ENCODE data around the gene PCSK7. TPM values are rescaled to one million over a fixed set of nuclear protein-coding genes. Genes with fewer than 3 reads are reported as not detected.
"Not testable (repeated sequence)": the region's sequence is repeated elsewhere in the genome, so short reads cannot be mapped to it uniquely, and the experiment has no call there.

Gene PCSK7
- total RNA-seq, 1 experiment from 2014 or later: 33.7 TPM

GRCh38 chr11:117183724-117184349 is 48.0 kb downstream of the PCSK7 start:
- no peak for DNase-seq (ENCODE audit: low read depth)

GRCh38 chr11:117183178-117183577 is 48.7 kb downstream of the PCSK7 start:
- not testable (repeated sequence) for DNase-seq (ENCODE audit: low read depth)

GRCh38 chr11:117182551-117182935 is 49.3 kb downstream of the PCSK7 start:
- no peak for DNase-seq (ENCODE audit: low read depth)

GRCh38 chr11:117181586-117182550 is 50.0 kb downstream of the PCSK7 start:
- no peak for DNase-seq (ENCODE audit: low read depth)

- DNase-seq (ENCODE audit: low read depth): peak; percentile 73
These were observed 51.0 kb downstream of the PCSK7 start for GRCh38 chr11:117180661-117181585.

- DNase-seq (ENCODE audit: low read depth): no peak
These were observed 51.9 kb downstream of the PCSK7 start for GRCh38 chr11:117180020-117180419.

- peak; percentile 41 for DNase-seq (ENCODE audit: low read depth)
These were observed 52.5 kb downstream of the PCSK7 start for GRCh38 chr11:117179048-117179999.

GRCh38 chr11:117178210-117179034 is 53.5 kb downstream of the PCSK7 start, which contains the start of gene SIDT2:
TSS of gene SIDT2 (plus strand) at chr11:117178743. CDS start at chr11:117179264, 521 bp downstream.
- peak; percentile 92 for DNase-seq (ENCODE audit: low read depth)

GRCh38 chr11:117177534-117178209 is 54.2 kb downstream of the PCSK7 start:
- DNase-seq (ENCODE audit: low read depth): no peak

GRCh38 chr11:117176186-117176585 is 55.7 kb downstream of the PCSK7 start:
- no peak for DNase-seq (ENCODE audit: low read depth)

GRCh38 chr11:117175781-117176180 is 56.1 kb downstream of the PCSK7 start:
- DNase-seq (ENCODE audit: low read depth): no peak

- DNase-seq (ENCODE audit: low read depth): no peak
These were observed 56.8 kb downstream of the PCSK7 start for GRCh38 chr11:117175104-117175503.

- no peak for DNase-seq (ENCODE audit: low read depth)
These were observed 59.0 kb downstream of the PCSK7 start for GRCh38 chr11:117172724-117173421.

GRCh38 chr11:117171404-117172061 is 60.3 kb downstream of the PCSK7 start:
- no peak for DNase-seq (ENCODE audit: low read depth)

GRCh38 chr11:117171007-117171403 is 60.9 kb downstream of the PCSK7 start:
- DNase-seq (ENCODE audit: low read depth): no peak

GRCh38 chr11:117170210-117170609 is 61.7 kb downstream of the PCSK7 start:
- no peak for DNase-seq (ENCODE audit: low read depth)

- DNase-seq (ENCODE audit: low read depth): no peak
These were observed 62.1 kb downstream of the PCSK7 start for GRCh38 chr11:117169736-117170135.

GRCh38 chr11:117166491-117166890 is 65.4 kb downstream of the PCSK7 start:
- no peak for DNase-seq (ENCODE audit: low read depth)

Data from Daoy (cell line).